ES-I3 (cell line): ENCODE measurements around the gene MICAL2.

ENCODE experiments used
- H3K36me3 ChIP-seq: 2 replicates; pipeline ENCODE4 v1.6.1; 2013; ENCODE audit warnings: mild to moderate bottlenecking, low read length, control low read depth, moderate library complexity; ENCODE audit not compliant: insufficient read depth
- H3K4me1 ChIP-seq: 2 replicates; pipeline ENCODE4 v1.6.1; 2013; ENCODE audit warnings: mild to moderate bottlenecking, control low read depth, low read length; ENCODE audit not compliant: insufficient read depth
- H3K9ac ChIP-seq: 2 replicates; pipeline ENCODE4 v1.6.1; 2013; ENCODE audit warnings: low read depth, mild to moderate bottlenecking, low read length, moderate library complexity
- H3K9me3 ChIP-seq: 2 replicates; pipeline ENCODE4 v1.6.1; 2013; ENCODE audit warnings: mild to moderate bottlenecking, low read length, moderate library complexity; ENCODE audit not compliant: control insufficient read depth, insufficient read depth

Gene MICAL2

DNA sequence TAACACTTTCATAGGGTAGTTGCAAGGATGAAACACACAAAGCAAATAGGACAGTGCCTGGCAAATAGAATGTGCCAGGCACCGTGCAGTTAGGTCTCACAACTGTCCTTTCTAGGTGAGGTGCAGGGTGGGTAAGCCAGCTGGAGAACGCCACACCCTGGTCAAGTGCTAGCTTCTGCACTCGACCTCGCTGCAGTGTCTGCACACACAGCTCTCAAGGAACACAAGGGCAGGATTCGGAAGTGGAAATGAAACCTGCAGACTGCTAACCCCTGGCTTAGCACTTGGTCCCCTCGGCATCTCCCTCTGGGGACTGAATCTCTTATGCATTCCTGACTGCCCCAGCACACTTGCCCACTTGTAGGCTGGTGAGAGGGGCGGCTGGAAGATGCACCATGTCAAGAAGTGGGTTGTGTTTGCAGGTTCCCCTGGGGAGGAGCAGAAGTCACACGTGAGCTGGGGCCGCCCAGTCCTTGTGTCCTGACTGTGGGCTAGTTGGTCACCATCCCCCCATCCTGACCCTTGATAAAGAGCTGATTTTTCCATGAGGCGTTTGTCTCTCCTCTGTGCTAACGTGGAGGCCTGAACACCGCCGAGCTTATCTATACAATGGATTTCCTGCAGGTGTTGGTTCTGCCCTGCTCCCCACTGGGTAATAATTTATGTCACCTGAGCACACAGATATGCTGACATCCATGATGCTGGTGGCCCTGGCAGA lies 89.0 kb downstream of the MICAL2 start:
- H3K4me1 ChIP-seq = no peaks in the 10 kb centered on the region

DNA sequence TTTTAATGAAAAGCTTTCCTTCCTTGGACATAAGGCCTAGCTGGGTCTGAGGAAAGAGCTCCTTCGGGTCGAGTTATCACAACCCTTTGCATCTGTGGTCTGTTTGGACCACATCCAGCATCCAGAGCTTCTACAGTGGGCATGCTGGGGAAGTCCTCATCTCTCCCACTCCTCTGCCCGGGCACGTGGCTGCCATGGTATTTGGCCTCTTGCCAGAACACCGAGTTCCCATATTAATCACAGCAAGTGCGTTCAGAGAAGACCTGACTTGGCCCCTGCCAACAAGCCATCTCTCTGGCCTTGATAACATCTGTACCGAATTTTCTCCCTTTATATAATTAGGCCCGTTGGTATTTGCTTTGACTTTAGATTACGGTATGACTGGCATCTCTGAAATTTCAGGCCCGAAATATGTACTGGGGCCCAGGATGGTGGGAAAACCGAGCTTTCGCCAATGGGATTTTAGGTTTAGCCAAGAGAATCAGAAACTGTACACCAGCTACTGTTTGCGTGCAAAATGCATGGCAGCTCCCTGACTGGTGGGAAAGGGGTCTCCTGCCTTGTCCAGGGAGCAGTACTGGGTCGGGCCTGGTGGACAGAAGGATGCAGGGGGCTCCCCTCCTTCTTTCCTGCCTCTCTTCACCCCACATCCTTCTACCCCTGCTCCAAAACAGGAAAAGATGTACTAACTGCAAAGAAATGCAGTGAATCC lies 90.0 kb downstream of the MICAL2 start:
- Histone ChIP-seq H3K36me3 (no peaks in the 10 kb centered on the region), H3K9me3 (no peaks in the 10 kb centered on the region), H3K9ac (no peak overlapping the region), H3K4me1 (no peaks in the 10 kb centered on the region)

More for the DNA sequence above, 89.0 kb downstream of the MICAL2 start:
- H3K36me3 ChIP-seq = no peaks in the 10 kb centered on the region
- no peak overlapping the region for H3K9ac ChIP-seq
- no peaks in the 10 kb centered on the region for H3K9me3 ChIP-seq

DNA sequence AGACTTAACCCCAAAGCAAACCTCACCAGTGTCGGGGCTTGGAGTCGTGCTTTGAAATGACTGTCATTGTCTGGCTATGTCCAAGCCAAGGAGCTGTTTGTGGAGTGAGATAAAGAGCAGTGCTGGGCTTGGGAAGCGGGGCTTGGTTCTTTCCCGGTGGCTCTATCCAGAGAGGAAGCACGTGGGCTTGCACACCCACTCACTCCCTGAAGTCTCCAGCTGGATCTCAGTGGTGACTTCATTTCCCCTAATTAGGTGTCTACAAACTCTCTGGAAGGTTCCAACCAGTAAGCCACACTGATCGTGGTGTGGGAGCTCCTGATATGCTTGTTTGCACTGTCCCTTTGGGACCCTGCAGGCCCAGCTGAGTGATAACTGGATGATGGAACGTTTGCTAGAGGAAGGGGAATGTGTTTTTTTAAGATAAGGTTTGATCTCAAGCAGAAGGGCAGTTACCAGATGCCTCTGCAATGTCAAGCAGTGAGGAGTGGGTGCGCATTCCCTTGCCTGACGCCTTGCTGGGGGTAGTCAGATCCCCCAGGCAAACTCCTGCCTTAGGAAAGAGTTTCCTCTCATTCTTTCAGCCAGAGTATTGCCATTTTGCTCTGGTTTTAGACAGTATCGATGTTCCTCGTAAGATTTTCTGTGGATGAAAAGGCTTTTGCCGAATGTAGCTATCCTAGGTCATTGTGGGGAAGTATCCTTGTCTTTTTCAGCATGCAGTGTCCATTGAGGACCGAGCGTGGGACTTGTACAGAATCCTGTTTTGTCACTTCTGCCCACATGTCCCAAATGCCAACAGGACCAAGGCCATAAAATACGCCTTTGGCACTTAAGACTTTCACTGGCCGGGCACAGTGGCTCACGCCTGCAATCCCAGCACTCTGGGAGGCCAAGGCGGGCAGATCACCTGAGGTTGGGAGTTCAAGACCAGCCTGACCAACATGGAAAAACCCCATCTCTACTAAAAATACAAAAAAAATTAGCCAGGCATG lies 90.9 kb downstream of the MICAL2 start:
- no peaks in the 10 kb centered on the region for H3K36me3 ChIP-seq
- no peak overlapping the region for H3K9ac ChIP-seq
- no peaks in the 10 kb centered on the region for H3K4me1 ChIP-seq
- no peaks in the 10 kb centered on the region for H3K9me3 ChIP-seq

DNA sequence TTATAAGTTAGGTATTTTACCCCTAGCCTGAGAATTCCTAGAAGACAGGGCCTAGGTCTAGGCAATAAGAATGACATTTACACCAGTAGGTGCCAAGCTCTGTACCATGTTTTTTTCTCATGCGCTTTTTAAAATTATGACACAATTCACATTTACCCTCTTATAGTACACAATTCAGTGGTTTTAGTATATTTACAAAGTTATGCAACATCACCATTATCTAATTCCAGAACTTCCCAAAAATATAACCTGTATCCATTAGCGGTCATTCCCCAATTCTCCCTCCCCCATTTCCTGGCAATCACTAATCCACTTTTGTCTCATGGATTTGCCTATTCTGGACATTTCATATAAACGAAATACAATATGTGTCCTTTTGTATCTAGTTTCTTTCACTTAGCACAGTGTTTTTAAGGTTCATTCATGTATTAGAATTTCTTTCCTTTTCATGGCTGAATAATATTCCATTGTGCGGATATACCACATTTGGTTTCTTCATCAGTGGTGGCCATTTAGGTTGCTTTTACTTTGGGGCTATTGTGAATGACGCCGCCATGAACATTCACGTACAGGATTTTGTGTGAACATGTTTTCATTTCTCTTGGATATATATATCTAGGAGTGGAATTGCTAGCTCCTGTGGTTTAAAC lies 92.4 kb downstream of the MICAL2 start:
- no peaks in the 10 kb centered on the region for H3K9me3 ChIP-seq

DNA sequence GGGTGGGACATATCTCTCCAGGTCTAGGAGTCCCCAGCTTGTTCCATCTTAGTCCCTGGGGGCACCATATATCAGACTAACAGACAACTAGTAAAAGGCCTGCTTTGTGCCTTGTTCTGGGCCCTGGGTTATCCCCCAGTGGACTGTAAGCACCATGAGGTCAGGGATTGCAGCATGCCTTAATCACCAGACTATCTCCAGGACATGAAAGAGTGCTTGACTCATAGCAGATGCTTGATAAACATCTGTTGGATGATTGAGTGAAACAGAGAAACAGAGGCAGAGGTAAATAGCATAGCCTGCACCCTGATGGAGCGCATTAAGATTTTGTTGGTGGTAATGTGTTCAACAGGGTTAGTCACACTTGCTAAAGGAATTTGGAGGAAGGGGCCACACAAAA lies 94.1 kb downstream of the MICAL2 start:
- Histone ChIP-seq H3K4me1 (no peaks in the 10 kb centered on the region), H3K9me3 (no peaks in the 10 kb centered on the region), H3K36me3 (no peaks in the 10 kb centered on the region), H3K9ac (no peak overlapping the region)

More for the DNA sequence above, 92.4 kb downstream of the MICAL2 start:
- Histone ChIP-seq H3K4me1 (no peaks in the 10 kb centered on the region), H3K9ac (no peak overlapping the region), H3K36me3 (no peaks in the 10 kb centered on the region)

DNA sequence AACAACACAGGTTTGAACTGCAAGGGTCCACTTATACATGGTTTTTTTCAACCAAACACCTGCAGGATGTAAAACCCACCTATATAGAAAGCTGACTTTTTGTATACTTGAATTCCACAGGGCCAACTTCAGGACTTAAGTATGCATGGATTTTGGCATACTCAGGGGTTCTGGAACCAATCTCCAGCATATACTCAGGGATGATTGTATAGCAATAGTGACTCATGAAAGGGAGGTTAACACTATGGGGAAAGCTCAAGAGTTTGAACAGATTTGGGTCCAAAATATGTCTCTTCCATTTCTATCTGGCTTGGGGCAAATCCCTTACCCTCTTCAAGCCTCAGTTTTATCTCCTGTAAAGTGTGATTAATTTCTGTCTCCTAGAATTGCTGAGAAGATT lies 94.9 kb downstream of the MICAL2 start:
- no peaks in the 10 kb centered on the region for H3K4me1 ChIP-seq
- no peaks in the 10 kb centered on the region for H3K36me3 ChIP-seq
- H3K9ac ChIP-seq = no peak overlapping the region
- H3K9me3 ChIP-seq = no peaks in the 10 kb centered on the region

DNA sequence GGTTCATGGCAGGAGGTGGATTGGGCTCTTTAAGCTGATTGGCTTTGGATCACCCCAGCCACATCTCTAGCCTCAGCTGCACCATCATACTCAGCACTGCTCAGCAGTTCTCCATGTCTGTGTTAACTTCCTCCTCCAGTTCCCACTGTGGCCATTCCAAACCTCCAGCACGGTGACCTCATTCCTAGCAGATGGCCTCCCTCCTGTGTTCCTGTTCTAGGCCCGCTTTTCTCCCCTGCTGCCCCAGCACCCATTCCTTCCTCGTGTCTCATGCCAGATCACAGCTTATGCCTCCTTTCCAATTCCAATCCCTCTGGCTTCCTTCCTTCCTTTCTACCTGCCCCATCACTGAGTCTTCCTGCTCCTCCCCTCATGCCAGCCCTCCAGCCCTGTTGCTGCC lies 96.1 kb downstream of the MICAL2 start:
- H3K9ac ChIP-seq = no peak overlapping the region
- H3K4me1 ChIP-seq = no peaks in the 10 kb centered on the region
- no peaks in the 10 kb centered on the region for H3K36me3 ChIP-seq
- no peaks in the 10 kb centered on the region for H3K9me3 ChIP-seq

DNA sequence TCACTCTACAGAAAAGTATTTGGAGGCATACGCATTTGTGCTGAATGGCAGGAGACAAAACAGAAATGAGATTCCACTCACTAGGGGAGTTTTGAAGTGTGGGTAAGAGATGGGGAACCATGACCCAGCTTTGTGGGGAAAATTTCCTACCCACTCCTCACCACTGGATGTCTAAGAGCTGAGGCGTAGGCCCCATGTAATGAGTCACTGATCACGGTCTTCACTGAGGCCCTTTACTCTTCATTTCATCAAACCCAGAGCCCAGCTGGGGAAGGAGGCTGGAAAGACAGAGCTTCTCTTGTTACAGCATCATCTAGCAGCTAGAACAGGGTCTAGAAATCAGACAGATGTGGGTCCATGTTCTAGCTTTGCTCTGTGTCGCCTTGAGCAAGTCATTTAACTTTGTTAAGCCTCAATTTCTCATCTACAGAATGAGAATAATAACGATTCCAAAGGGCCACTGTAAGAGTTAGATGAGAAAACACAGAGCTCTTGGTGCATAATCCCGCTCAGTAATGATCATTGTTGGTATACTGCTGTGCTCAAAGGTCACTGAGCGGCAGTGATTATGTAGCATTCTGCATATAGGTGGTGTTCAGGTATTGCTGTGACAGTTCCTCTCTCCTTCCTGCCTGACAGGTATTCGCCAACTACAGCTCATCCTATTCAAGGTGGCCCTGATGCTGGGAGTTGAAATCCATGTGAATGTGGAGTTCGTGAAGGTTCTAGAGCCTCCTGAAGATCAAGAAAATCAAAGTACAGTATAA lies 97.2 kb downstream of the MICAL2 start:
- no peaks in the 10 kb centered on the region for H3K36me3 ChIP-seq

DNA sequence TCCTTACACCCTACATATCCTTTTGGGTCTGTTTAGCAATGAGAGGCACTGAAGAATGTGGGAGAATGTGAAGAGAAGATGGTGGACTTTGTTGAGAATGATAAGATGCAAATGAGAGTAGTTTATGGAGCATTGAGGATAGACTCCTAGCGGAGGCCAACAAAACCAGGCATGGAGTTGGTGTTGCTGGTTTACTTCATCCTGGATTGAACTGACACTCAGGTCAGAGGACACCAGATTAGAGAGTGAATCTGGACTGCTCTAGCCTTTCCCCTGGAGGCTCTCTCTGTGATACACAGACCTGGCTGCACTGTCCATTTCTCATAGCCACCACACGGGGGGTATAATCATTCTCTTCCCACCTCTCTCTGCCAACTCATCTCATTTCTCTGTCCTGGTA lies 98.7 kb downstream of the MICAL2 start:
- Histone ChIP-seq H3K9ac (no peak overlapping the region), H3K36me3 (no peaks in the 10 kb centered on the region), H3K4me1 (no peaks in the 10 kb centered on the region), H3K9me3 (no peaks in the 10 kb centered on the region)

More for the DNA sequence above, 97.2 kb downstream of the MICAL2 start:
- H3K9ac ChIP-seq = no peak overlapping the region
- H3K9me3 ChIP-seq = no peaks in the 10 kb centered on the region
- no peaks in the 10 kb centered on the region for H3K4me1 ChIP-seq

DNA sequence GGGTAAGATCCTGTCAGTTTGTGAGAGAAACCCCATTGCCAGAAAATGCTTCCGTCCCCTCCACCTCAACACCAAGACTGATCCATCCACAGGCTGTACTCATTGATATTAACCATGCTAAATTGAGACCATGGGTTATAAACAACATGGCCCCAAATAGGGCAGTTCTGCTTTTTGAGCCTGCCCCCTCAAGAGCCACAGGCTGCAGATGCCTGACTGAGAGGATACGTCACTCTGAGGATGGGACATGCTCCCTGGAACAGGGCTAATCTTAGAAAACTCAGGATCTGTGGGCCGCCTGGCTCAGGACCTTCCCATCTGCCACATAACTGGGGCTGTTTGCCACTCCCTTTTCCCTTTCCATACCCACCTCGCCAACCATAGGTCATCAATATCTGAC lies 99.8 kb downstream of the MICAL2 start:
- no peaks in the 10 kb centered on the region for H3K9me3 ChIP-seq
- no peaks in the 10 kb centered on the region for H3K4me1 ChIP-seq
- H3K9ac ChIP-seq = no peak overlapping the region
- H3K36me3 ChIP-seq = no peaks in the 10 kb centered on the region

DNA sequence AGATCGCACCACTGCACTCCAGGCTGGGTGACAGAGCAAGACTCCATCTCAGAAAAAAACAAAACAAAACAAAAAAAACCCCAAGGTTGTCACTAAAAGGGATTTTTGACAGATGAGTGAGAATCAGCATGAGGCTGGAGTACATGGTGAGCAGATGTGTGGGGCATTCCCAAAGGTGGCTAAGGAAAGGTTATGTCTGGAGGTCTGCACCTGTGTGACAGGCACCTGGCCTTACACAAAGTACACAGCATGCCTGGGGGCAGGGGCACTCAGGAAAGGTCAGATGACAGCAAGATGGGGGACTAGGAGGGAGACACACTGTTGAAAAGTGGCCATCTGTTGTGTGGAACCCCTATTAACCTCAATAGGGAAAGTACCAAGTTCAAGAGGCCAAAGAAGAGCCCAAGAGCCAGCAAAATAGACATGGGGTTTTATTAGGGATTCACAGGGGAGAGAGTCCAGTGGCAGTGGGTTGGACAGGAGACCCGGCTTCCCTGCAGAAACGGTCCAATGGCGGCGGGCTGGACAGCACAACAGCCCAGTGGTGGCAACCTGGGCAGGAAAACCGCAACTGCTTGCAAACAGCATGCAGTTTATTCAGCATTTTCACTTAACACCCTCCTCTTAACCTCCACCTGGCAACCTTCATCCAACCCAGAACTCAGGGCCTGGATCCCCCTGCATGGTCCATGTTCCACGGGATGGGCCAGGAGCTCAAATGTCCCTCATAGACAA lies 101.1 kb downstream of the MICAL2 start:
- no peaks in the 10 kb centered on the region for H3K9me3 ChIP-seq
- H3K36me3 ChIP-seq = no peaks in the 10 kb centered on the region
- no peaks in the 10 kb centered on the region for H3K4me1 ChIP-seq
- H3K9ac ChIP-seq = no peak overlapping the region

DNA sequence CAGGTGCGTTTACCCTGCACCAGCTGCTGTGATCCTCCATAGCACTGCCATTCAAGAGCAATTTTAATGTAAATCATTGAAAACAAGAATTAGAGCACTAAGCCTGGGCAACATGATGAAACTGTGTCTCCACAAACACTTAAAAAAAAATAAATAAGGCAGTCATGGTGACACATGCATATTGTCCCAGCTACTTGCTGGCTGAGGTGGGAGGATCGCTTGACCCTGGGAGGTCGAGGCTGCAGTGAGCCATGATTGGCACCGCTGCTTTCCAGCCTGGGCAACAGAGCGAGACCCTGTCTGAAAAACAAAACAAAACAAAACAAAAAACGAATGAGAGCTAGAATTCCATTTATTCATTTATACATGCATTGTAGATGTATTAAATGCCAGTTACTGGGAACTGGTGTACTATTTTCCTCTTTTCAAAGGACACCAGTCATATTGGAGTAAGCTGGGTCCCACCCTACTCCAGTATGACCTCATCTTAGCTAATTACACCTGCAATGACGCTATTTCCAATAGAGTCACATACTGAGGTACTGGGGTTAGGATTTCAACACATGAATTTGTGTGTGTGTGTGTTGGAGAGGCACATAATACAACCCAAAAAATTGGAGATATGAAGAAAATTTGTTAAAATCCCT lies 101.9 kb downstream of the MICAL2 start:
- Histone ChIP-seq H3K9ac (no peak overlapping the region), H3K36me3 (no peaks in the 10 kb centered on the region), H3K9me3 (no peaks in the 10 kb centered on the region), H3K4me1 (no peaks in the 10 kb centered on the region)

DNA sequence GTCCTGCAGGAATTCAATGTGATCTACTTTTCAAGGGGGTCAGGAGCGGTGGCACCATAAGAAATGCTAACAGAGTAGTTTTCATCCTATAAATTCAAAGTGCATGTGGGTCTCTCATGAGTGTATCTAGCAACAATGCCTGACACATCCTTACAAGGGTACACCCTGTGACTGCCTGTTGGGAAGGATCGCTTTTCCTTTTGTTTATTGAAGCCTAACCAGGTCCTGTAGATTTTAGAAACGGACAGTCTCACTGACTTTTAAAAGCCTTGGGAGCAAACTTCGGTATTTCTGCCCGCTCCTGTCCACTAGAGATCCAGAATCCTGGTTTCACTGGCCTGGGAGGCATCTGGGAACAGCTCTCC lies 102.4 kb downstream of the MICAL2 start:
- no peaks in the 10 kb centered on the region for H3K36me3 ChIP-seq
- H3K9ac ChIP-seq = no peak overlapping the region
- no peaks in the 10 kb centered on the region for H3K4me1 ChIP-seq
- no peaks in the 10 kb centered on the region for H3K9me3 ChIP-seq
